GM19043 (cell line): Measurements from ENCODE around the gene OTOF.

ENCODE experiments used
- ATAC-seq: cut with Tn5 transposase; IDR thresholded peaks from one replicate; pipeline ENCODE4 v1.9.1; 2021; ENCODE audit warnings: low read depth; ENCODE audit not compliant: unreplicated experiment

The OTOF gene

GRCh38 chr2:26421961-26422360 lies 56.0 kb downstream of the OTOF start:
- ATAC-seq = no peak

GRCh38 chr2:26414311-26414710 lies 63.6 kb downstream of the OTOF start:
- no peak for ATAC-seq

DNA sequence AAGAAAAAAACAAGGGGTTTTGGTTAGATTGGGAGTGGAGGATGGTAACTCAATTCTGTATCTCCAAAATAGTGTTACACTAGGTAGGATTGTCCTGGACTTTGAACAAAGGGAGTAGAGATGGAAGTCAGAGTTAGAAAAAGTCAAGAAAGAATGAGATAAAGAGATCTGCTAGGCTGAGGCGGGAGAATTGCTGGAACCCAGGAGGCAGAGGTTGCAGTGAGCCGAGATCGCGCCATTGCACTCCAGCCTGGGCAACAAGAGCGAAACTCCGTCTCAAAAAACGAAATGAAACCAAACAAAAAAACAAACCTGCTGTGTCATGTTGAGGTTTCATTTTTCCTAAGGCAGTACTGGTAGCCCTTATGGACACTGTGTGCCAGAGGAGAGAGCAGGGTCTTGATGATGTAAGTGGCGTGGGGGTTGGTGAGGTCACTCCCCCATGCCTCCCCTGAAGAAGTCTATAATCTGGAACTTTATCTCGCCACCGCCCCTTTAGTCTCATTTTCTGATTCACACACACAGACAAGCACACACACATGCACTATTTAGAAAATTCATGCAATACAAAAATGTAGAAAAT lies 65.7 kb downstream of the OTOF start:
- no peak for ATAC-seq

- no peak for ATAC-seq
Observed at GRCh38 chr2:26411419-26411818, 66.5 kb downstream of the OTOF start.

DNA sequence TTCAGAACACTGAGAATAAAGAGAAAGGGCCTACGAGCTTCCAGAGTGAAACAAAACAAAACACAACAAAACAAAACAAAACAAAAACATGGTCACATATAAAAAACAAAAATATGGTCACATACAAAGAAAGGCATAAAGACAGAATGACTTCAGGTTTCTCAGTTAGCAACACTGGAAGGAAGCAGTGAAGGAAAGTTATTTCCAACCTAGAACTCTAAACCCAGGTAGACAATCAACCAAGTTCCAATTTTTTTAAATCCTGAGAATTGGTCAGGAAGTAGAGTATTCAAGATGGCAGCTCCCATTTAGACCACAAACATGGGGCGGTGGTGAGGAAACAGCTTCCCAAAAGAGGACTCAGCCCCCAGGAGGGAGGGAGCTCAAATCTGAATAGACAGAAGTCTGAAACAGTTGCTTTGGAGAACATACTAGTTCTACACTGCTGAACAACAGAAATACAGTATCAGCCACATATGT lies 67.1 kb downstream of the OTOF start:
- ATAC-seq = no peak

- no peak for ATAC-seq
Observed at GRCh38 chr2:26409785-26410184, 68.1 kb downstream of the OTOF start.

GRCh38 chr2:26407526-26407925 lies 70.4 kb downstream of the OTOF start:
- no peak for ATAC-seq
